GM23338 (cell line): ENCODE results near the gene CAPZB. TPM values are rescaled to one million over a fixed set of nuclear protein-coding genes. Genes with fewer than 3 reads are reported as not detected.
A peak's percentile ranks its signal among the peaks of the same experiment; 100 is the strongest.

Source experiments
- ATAC-seq: fragments of 200-7000 bp; cut with Tn5 transposase; 3 replicates; pipeline ENCODE4 v1.9.1; 2020
- DNase-seq: peaks from one replicate; pipeline ENCODE4 v3.0.0-alpha.2; 2015; ENCODE audit warnings: low spot score
- H2AFZ ChIP-seq: fragments of 200-600 bp; sonication (generic); 2 replicates; pipeline ENCODE4 v1.8.0; 2016; ENCODE audit warnings: antibody characterized with exemption, mild to moderate bottlenecking, moderate library complexity
- H3F3A ChIP-seq: fragments of 200-600 bp; sonication (generic); replicated peaks from 2 replicates; pipeline ENCODE4 v1.8.0; 2017; ENCODE audit warnings: antibody characterized with exemption, mixed run types, low read depth
- H3K27ac ChIP-seq: fragments of 200-600 bp; sonication (generic); 2 replicates; pipeline ENCODE4 v1.6.1; 2016; ENCODE audit warnings: low read depth
- H3K27me3 ChIP-seq: fragments of 200-600 bp; sonication (generic); 2 replicates; pipeline ENCODE4 v1.8.0; 2016; ENCODE audit warnings: mild to moderate bottlenecking, mixed run types, moderate library complexity; ENCODE audit not compliant: insufficient read depth
- H3K36me3 ChIP-seq: fragments of 200-600 bp; sonication (generic); 2 replicates; pipeline ENCODE4 v1.8.0; 2016; ENCODE audit warnings: mild to moderate bottlenecking; ENCODE audit not compliant: insufficient read depth
- H3K4me1 ChIP-seq: fragments of 200-600 bp; sonication (generic); 2 replicates; pipeline ENCODE4 v1.8.0; 2016; ENCODE audit warnings: mild to moderate bottlenecking, moderate library complexity; ENCODE audit not compliant: insufficient read depth
- H3K4me2 ChIP-seq: fragments of 200-600 bp; sonication (generic); 2 replicates; pipeline ENCODE4 v1.7.1; 2017; ENCODE audit warnings: mixed run types
- H3K4me3 ChIP-seq: fragments of 200-600 bp; sonication (generic); 2 replicates; pipeline ENCODE4 v1.6.1; 2016; ENCODE audit warnings: mixed run types
- H3K79me2 ChIP-seq: fragments of 200-600 bp; sonication (generic); replicated peaks from 2 replicates; pipeline ENCODE4 v1.8.0; 2017; ENCODE audit warnings: mild to moderate bottlenecking; ENCODE audit not compliant: insufficient read depth
- H3K9me2 ChIP-seq: fragments of 200-600 bp; sonication (generic); 2 replicates; pipeline ENCODE4 v1.8.0; 2017; ENCODE audit not compliant: insufficient read depth
- H4K20me1 ChIP-seq: fragments of 200-600 bp; sonication (generic); replicated peaks from 2 replicates; pipeline ENCODE4 v1.8.0; 2017; ENCODE audit warnings: mild to moderate bottlenecking; ENCODE audit not compliant: insufficient read depth
- H3K27ac Mint-ChIP-seq: 2 replicates; pipeline ENCODE4 v1.8.0; 2020; ENCODE audit warnings: inconsistent platforms, mild to moderate bottlenecking, moderate library complexity, mixed read lengths
- H3K27me3 Mint-ChIP-seq: 3 replicates; pipeline ENCODE4 v1.8.0; 2022; ENCODE audit warnings: low read depth, mild to moderate bottlenecking, moderate library complexity, mixed read lengths, inconsistent platforms; ENCODE audit not compliant: insufficient read depth, poor library complexity
- H3K36me3 Mint-ChIP-seq: 3 replicates; pipeline ENCODE4 v1.8.0; 2021; ENCODE audit warnings: low read depth, mild to moderate bottlenecking, inconsistent platforms, moderate library complexity, mixed read lengths
- H3K4me1 Mint-ChIP-seq: 3 replicates; pipeline ENCODE4 v1.8.0; 2020; ENCODE audit warnings: mild to moderate bottlenecking, inconsistent platforms, mixed read lengths
- H3K4me3 Mint-ChIP-seq: 3 replicates; pipeline ENCODE4 v1.8.0; 2021; ENCODE audit warnings: moderate library complexity, mild to moderate bottlenecking, inconsistent platforms, mixed read lengths
- H3K9me3 Mint-ChIP-seq: 3 replicates; pipeline ENCODE4 v1.8.0; 2020; ENCODE audit warnings: moderate library complexity, mild to moderate bottlenecking, inconsistent platforms, mixed read lengths
- CREB1 ChIP-seq: fragments of 250-450 bp; sonication (Bioruptor Pico); IDR thresholded peaks from 2 replicates; pipeline ENCODE4 v1.5.0; 2020; ENCODE audit warnings: low read depth, mild to moderate bottlenecking, moderate library complexity
- CTCF ChIP-seq, 2 experiments: fragments of 200-600 bp in 1 of 2; sonication (generic) in 1 of 2; conservative IDR thresholded peaks; 2 replicates each; pipeline versions ENCODE4 v1.5.1 to v1.6.1; 2016 to 2017; ENCODE audit warnings: antibody characterized with exemption in 2 of 2, low read depth in 2 of 2, mild to moderate bottlenecking in 2 of 2, moderate library complexity in 1 of 2
- EZH2 ChIP-seq: fragments of 200-600 bp; sonication (generic); IDR thresholded peaks from one replicate; pipeline ENCODE4 v1.8.0; 2017; ENCODE audit warnings: antibody characterized with exemption, mild to moderate bottlenecking, low read depth; ENCODE audit not compliant: unreplicated experiment
- JUNB ChIP-seq: IDR thresholded peaks from one replicate; pipeline ENCODE4 v1.6.1; 2016; ENCODE audit warnings: antibody characterized with exemption; ENCODE audit not compliant: unreplicated experiment
- POLR2AphosphoS5 ChIP-seq: IDR thresholded peaks from 2 replicates; pipeline ENCODE4 v1.6.1; 2016; ENCODE audit warnings: antibody characterized with exemption, low read depth
- polyA plus RNA-seq: library from polyadenylated mRNA; unstranded; fragments of >200 nt; fragmentation: Nextera tagmentation; extraction: Ambion mirVana; gene quantifications from 2 replicates; pipeline ENCODE4 v1.2.1, GENCODE V29; 2016
- total RNA-seq: library from RNA; depleted of rRNA; stranded (reverse); fragments of >200 nt; shearing (Covaris generic); gene quantifications from 2 replicates; pipeline ENCODE4 v1.2.3, GENCODE V29; 2014
- TF ChIP-seq, protein P1 (sequence below): IDR thresholded peaks from one replicate; pipeline ENCODE4 v1.6.1; 2018; ENCODE audit warnings: antibody characterized with exemption; ENCODE audit not compliant: unreplicated experiment
- TF ChIP-seq, protein P2 (sequence below): fragments of 250-450 bp; sonication (Bioruptor Pico); IDR thresholded peaks from 2 replicates; pipeline ENCODE4 v1.5.0; 2020; ENCODE audit warnings: mild to moderate bottlenecking, moderate library complexity

CAPZB gene
- total and polyA plus RNA-seq, 2 experiments from 2014 or later: 195 to 348 TPM

GRCh38 chr1:19339214-19339861, 146.0 kb downstream of the CAPZB start:
- Histone ChIP-seq H3K4me3 (peak overlapping the region; percentile 50; the same call in 1 of the 2 replicates), H2AFZ (no peak overlapping the region), H3K9me2 (no peaks in the 10 kb centered on the region), H3K79me2 (no peaks in the 10 kb centered on the region), H3K27ac (peak overlapping the region; percentile 80; the same call in 1 of the 2 replicates), H3K4me1 (peaks cover 11% of the 10 kb centered on the region), H4K20me1 (no peaks in the 10 kb centered on the region), H3K27me3 (no peaks in the 10 kb centered on the region), H3F3A (peaks cover 21% of the 10 kb centered on the region), H3K4me2 (peak overlapping the region; percentile 79), H3K36me3 (no peaks in the 10 kb centered on the region; the same call in 1 of the 2 replicates)
- H3K27ac Mint-ChIP-seq: peak overlapping the region; percentile 82
- TF ChIP-seq CTCF (conservative IDR thresholded peaks at IDR 0.05; ENCODE audit: low read depth in 2 of 2): peak in 1 of 2 experiments; percentile 34; a peak in 2 of 4 replicates
- no peak for TF ChIP-seq EZH2
- TF ChIP-seq JUNB: no peak
- H3K36me3 Mint-ChIP-seq: peaks cover 38% of the 10 kb centered on the region
- H3K4me1 Mint-ChIP-seq: peaks cover 39% of the 10 kb centered on the region
- no peaks in the 10 kb centered on the region for H3K9me3 Mint-ChIP-seq
- peaks cover 36% of the 10 kb centered on the region for H3K27me3 Mint-ChIP-seq
- peak overlapping the region; percentile 52; the same call in 2 of the 3 replicates for H3K4me3 Mint-ChIP-seq
- DNase-seq (peak; percentile 60), ATAC-seq (peak; percentile 30)

DNA sequence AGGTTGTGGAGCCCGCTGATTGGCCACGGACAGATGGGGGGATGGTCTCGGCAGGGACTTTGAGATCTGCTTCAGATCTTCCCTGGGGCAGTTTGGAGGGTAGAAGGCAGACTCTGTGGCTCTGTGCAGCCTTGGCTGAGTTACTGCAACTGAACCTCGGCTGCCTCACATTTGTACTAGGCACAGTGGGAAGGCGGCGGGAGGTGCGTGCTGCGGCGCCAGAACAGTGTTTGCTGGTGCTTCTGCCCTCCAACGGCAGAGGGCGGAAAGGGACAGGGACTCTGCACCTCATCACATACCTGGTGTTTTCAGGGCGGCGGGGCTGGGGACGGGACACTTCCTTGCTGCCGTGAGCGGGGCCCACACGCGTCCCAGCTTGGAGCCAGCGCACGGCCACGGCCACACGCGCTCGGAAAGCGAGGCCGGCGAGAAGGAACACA, 147.0 kb downstream of the CAPZB start:
- H3K36me3 ChIP-seq: no peaks in the 10 kb centered on the region
- peak overlapping the region; percentile 50 for H3K4me3 ChIP-seq
- no peak for TF ChIP-seq EZH2
- peak; percentile 51 for TF ChIP-seq CREB1 (CRISPR knock-in tag)
- TF ChIP-seq POLR2AphosphoS5: peak; percentile 39
- TF ChIP-seq, protein P1, sequence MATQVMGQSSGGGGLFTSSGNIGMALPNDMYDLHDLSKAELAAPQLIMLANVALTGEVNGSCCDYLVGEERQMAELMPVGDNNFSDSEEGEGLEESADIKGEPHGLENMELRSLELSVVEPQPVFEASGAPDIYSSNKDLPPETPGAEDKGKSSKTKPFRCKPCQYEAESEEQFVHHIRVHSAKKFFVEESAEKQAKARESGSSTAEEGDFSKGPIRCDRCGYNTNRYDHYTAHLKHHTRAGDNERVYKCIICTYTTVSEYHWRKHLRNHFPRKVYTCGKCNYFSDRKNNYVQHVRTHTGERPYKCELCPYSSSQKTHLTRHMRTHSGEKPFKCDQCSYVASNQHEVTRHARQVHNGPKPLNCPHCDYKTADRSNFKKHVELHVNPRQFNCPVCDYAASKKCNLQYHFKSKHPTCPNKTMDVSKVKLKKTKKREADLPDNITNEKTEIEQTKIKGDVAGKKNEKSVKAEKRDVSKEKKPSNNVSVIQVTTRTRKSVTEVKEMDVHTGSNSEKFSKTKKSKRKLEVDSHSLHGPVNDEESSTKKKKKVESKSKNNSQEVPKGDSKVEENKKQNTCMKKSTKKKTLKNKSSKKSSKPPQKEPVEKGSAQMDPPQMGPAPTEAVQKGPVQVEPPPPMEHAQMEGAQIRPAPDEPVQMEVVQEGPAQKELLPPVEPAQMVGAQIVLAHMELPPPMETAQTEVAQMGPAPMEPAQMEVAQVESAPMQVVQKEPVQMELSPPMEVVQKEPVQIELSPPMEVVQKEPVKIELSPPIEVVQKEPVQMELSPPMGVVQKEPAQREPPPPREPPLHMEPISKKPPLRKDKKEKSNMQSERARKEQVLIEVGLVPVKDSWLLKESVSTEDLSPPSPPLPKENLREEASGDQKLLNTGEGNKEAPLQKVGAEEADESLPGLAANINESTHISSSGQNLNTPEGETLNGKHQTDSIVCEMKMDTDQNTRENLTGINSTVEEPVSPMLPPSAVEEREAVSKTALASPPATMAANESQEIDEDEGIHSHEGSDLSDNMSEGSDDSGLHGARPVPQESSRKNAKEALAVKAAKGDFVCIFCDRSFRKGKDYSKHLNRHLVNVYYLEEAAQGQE: no peak
- TF ChIP-seq, protein P2, sequence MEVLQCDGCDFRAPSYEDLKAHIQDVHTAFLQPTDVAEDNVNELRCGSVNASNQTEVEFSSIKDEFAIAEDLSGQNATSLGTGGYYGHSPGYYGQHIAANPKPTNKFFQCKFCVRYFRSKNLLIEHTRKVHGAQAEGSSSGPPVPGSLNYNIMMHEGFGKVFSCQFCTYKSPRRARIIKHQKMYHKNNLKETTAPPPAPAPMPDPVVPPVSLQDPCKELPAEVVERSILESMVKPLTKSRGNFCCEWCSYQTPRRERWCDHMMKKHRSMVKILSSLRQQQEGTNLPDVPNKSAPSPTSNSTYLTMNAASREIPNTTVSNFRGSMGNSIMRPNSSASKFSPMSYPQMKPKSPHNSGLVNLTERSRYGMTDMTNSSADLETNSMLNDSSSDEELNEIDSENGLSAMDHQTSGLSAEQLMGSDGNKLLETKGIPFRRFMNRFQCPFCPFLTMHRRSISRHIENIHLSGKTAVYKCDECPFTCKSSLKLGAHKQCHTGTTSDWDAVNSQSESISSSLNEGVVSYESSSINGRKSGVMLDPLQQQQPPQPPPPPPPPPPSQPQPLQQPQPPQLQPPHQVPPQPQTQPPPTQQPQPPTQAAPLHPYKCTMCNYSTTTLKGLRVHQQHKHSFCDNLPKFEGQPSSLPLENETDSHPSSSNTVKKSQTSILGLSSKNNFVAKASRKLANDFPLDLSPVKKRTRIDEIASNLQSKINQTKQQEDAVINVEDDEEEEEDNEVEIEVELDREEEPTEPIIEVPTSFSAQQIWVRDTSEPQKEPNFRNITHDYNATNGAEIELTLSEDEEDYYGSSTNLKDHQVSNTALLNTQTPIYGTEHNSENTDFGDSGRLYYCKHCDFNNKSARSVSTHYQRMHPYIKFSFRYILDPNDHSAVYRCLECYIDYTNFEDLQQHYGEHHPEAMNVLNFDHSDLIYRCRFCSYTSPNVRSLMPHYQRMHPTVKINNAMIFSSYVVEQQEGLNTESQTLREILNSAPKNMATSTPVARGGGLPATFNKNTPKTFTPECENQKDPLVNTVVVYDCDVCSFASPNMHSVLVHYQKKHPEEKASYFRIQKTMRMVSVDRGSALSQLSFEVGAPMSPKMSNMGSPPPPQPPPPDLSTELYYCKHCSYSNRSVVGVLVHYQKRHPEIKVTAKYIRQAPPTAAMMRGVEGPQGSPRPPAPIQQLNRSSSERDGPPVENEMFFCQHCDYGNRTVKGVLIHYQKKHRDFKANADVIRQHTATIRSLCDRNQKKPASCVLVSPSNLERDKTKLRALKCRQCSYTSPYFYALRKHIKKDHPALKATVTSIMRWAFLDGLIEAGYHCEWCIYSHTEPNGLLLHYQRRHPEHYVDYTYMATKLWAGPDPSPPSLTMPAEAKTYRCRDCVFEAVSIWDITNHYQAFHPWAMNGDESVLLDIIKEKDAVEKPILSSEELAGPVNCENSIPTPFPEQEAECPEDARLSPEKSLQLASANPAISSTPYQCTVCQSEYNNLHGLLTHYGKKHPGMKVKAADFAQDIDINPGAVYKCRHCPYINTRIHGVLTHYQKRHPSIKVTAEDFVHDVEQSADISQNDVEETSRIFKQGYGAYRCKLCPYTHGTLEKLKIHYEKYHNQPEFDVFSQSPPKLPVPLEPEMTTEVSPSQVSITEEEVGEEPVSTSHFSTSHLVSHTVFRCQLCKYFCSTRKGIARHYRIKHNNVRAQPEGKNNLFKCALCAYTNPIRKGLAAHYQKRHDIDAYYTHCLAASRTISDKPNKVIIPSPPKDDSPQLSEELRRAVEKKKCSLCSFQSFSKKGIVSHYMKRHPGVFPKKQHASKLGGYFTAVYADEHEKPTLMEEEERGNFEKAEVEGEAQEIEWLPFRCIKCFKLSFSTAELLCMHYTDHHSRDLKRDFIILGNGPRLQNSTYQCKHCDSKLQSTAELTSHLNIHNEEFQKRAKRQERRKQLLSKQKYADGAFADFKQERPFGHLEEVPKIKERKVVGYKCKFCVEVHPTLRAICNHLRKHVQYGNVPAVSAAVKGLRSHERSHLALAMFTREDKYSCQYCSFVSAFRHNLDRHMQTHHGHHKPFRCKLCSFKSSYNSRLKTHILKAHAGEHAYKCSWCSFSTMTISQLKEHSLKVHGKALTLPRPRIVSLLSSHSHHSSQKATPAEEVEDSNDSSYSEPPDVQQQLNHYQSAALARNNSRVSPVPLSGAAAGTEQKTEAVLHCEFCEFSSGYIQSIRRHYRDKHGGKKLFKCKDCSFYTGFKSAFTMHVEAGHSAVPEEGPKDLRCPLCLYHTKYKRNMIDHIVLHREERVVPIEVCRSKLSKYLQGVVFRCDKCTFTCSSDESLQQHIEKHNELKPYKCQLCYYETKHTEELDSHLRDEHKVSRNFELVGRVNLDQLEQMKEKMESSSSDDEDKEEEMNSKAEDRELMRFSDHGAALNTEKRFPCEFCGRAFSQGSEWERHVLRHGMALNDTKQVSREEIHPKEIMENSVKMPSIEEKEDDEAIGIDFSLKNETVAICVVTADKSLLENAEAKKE (CRISPR knock-in tag): no peak

More for the DNA sequence above, 147.0 kb downstream of the CAPZB start:
- Histone ChIP-seq H3K4me2 (peak overlapping the region; percentile 79), H4K20me1 (no peaks in the 10 kb centered on the region), H3K4me1 (peaks cover 11% of the 10 kb centered on the region), H3K79me2 (no peaks in the 10 kb centered on the region), H3K9me2 (no peaks in the 10 kb centered on the region), H2AFZ (no peak overlapping the region), H3K27ac (peak overlapping the region; percentile 79), H3K27me3 (no peaks in the 10 kb centered on the region), H3F3A (peaks cover 21% of the 10 kb centered on the region)
- Mint-ChIP-seq H3K4me3 (peak overlapping the region; percentile 63), H3K36me3 (peaks cover 33% of the 10 kb centered on the region), H3K4me1 (peaks cover 39% of the 10 kb centered on the region), H3K9me3 (no peaks in the 10 kb centered on the region), H3K27ac (peak overlapping the region; percentile 99), H3K27me3 (peaks cover 36% of the 10 kb centered on the region)
- ATAC-seq: peak; percentile 80
- peak; percentile 91 for DNase-seq
